SW480 (cell line): ENCODE data around the gene RHEX.
"Not testable (repeated sequence)": the region's sequence is repeated elsewhere in the genome, so short reads cannot be mapped to it uniquely, and the experiment has no call there.

Experiments used
- DNase-seq: peaks from one replicate; pipeline ENCODE4 v3.0.0-alpha.2; 2016; ENCODE audit warnings: low spot score

Gene RHEX

GRCh38 chr1:206059355-206059915 lies 6.5 kb downstream of the RHEX start:
- DNase-seq, result no peak

- DNase-seq, result no peak
These were observed 7.9 kb downstream of the RHEX start for GRCh38 chr1:206060844-206061243.

- no peak for DNase-seq
These were observed 9.5 kb downstream of the RHEX start for GRCh38 chr1:206062464-206062863.

GRCh38 chr1:206064001-206064400 lies 11.0 kb downstream of the RHEX start:
- DNase-seq, result not testable (repeated sequence)

GRCh38 chr1:206064501-206064900 lies 11.5 kb downstream of the RHEX start:
- not testable (repeated sequence) for DNase-seq

GRCh38 chr1:206065547-206066145 lies 12.7 kb downstream of the RHEX start:
- DNase-seq, result no peak

GRCh38 chr1:206066479-206067171 lies 13.7 kb downstream of the RHEX start:
- no peak for DNase-seq

GRCh38 chr1:206067486-206068227 lies 14.7 kb downstream of the RHEX start:
- no peak for DNase-seq

GRCh38 chr1:206068314-206068713 lies 15.3 kb downstream of the RHEX start:
- no peak for DNase-seq

GRCh38 chr1:206070627-206071304 lies 17.8 kb downstream of the RHEX start:
- no peak for DNase-seq

- DNase-seq, result no peak
These were observed 21.9 kb downstream of the RHEX start for GRCh38 chr1:206074839-206075238.

- DNase-seq, result no peak
These were observed 23.1 kb downstream of the RHEX start for GRCh38 chr1:206075786-206076755.

GRCh38 chr1:206079135-206079534 lies 26.2 kb downstream of the RHEX start:
- DNase-seq, result no peak

GRCh38 chr1:206080026-206080820 lies 27.2 kb downstream of the RHEX start:
- DNase-seq, result no peak

- DNase-seq, result no peak
These were observed 28.9 kb downstream of the RHEX start for GRCh38 chr1:206081856-206082255.

- no peak for DNase-seq
These were observed 30.1 kb downstream of the RHEX start for GRCh38 chr1:206082831-206083695.

GRCh38 chr1:206083750-206084149 lies 30.8 kb downstream of the RHEX start:
- DNase-seq, result no peak

- no peak for DNase-seq
These were observed 34.1 kb downstream of the RHEX start for GRCh38 chr1:206087091-206087490.

- DNase-seq, result no peak
These were observed 36.4 kb downstream of the RHEX start for GRCh38 chr1:206089341-206089740.
